Right atrium auricular region (tissue), 2 donors: Measurements from ENCODE around the gene GRID2IP. TPM values are rescaled to one million over a fixed set of nuclear protein-coding genes. Genes with fewer than 3 reads are reported as not detected.

ENCODE experiments used
- DNase-seq: peaks from one replicate; pipeline ENCODE4 v3.0.0-alpha.2; 2019; ENCODE audit warnings: low spot score
- H3K27ac ChIP-seq, 2 donors: fragments of 200-600 bp; sonication (generic); 1 replicate in 1 of 2; 2 replicates in 1 of 2; pipeline ENCODE4 v1.5.1; 2016 to 2019
- H3K27me3 ChIP-seq, 2 donors: fragments of 200-600 bp; sonication (generic); one replicate each; pipeline versions ENCODE4 v1.5.1 to v1.6.0; 2017 to 2019
- H3K36me3 ChIP-seq: fragments of 200-600 bp; sonication (generic); one replicate; pipeline ENCODE4 v1.5.1; 2016
- H3K4me1 ChIP-seq, 2 donors: fragments of 200-600 bp; sonication (generic); one replicate each; pipeline versions ENCODE4 v1.5.1 to v1.6.0; 2017 to 2019
- H3K4me3 ChIP-seq, 2 donors: fragments of 200-600 bp; sonication (generic); 1 replicate in 1 of 2; 2 replicates in 1 of 2; pipeline ENCODE4 v1.5.1; 2017 to 2019; ENCODE audit warnings: mild to moderate bottlenecking in 1 of 2, moderate library complexity in 1 of 2
- H3K9me3 ChIP-seq, 2 donors: fragments of 200-600 bp; sonication (generic); one replicate each; pipeline ENCODE4 v1.5.1; 2019
- total RNA-seq, 2 donors: library from RNA; depleted of rRNA; stranded (reverse); fragments of >200 nt; gene quantifications; one replicate each; pipeline ENCODE4 v1.1.0, GENCODE V29; 2016
- TF ChIP-seq, protein P1 (sequence below), 2 donors: fragments of 200-600 bp; sonication (generic); IDR thresholded peaks; one replicate each; pipeline ENCODE4 v1.5.1; 2019; ENCODE audit warnings: antibody characterized with exemption in 2 of 2

Gene GRID2IP
- total RNA-seq, 2 donors from 2014 or later = 0.28 TPM; not detected in 1

DNA sequence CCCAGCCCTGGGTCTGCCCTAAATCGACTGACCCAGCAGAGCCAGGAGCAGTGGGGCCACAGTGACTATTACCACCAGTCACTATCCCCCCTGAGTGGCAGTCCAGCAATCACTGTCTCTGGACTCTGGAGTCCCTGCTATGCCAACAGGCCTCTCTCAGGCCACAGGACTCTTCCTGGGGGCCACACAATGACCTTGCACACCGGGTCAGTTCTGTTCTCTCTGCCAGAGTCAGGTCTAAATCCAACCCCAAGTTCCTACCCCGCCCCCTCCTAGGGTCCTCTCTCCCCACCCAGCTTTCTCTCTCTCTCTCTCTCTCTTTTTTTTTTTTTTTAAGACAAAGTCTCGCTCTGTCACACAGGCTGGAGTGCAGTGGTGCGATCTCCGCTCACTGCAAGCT is 21.6 kb downstream of the GRID2IP start:
- TF ChIP-seq, protein P1, sequence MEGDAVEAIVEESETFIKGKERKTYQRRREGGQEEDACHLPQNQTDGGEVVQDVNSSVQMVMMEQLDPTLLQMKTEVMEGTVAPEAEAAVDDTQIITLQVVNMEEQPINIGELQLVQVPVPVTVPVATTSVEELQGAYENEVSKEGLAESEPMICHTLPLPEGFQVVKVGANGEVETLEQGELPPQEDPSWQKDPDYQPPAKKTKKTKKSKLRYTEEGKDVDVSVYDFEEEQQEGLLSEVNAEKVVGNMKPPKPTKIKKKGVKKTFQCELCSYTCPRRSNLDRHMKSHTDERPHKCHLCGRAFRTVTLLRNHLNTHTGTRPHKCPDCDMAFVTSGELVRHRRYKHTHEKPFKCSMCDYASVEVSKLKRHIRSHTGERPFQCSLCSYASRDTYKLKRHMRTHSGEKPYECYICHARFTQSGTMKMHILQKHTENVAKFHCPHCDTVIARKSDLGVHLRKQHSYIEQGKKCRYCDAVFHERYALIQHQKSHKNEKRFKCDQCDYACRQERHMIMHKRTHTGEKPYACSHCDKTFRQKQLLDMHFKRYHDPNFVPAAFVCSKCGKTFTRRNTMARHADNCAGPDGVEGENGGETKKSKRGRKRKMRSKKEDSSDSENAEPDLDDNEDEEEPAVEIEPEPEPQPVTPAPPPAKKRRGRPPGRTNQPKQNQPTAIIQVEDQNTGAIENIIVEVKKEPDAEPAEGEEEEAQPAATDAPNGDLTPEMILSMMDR (IDR thresholded peaks at IDR 0.05) = no peak
- H3K36me3 ChIP-seq = no peaks in the 10 kb centered on the region
- peaks cover 0 to 17% of the 10 kb centered on the region in 2 donors for H3K4me1 ChIP-seq
- DNase-seq = no peak
- H3K27ac ChIP-seq = no peak overlapping the region
- H3K4me3 ChIP-seq = no peak overlapping the region
- H3K27me3 ChIP-seq = peaks cover 0 to 9% of the 10 kb centered on the region in 2 donors
- H3K9me3 ChIP-seq = no peaks in the 10 kb centered on the region

DNA sequence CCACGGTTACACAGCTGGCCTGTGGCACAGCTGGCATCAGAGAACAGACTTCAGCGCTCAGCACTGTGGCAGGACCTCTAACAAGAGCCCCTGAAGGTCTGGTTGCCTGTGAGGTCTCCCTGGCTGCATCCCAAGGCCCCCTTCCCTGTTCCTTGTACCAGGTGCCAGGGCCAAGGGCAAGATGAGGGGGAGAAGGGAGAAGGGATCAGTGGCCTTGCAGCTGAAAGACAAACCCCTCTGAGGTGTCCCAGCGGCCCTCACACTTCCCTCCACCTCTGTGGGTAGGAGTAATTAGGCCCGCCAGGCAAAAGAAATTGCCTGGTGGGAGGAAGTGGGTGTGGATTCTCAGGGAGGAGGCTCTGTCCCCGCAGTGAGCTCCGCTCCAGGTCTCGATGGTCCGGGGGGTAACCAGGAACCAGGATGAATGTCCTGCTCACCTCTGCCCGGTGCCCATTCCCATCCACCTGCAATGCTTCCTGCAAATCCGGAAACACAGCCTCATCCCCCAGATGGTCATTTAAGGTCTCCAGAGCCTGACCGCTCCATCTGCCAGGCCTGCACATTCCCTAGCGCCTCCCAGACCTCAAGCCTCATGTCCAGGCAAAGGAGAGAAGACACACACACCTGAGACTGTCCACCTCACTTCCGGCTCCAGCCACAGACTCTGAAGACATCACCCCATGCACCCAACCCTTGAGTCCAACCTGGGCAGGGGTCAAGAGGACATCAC is 22.7 kb downstream of the GRID2IP start:
- Histone ChIP-seq H3K9me3 (no peaks in the 10 kb centered on the region), H3K36me3 (no peaks in the 10 kb centered on the region), H3K4me1 (peaks cover 0 to 17% of the 10 kb centered on the region in 2 donors), H3K27ac (no peak overlapping the region), H3K27me3 (peaks cover 0 to 9% of the 10 kb centered on the region in 2 donors), H3K4me3 (no peak overlapping the region)
- DNase-seq = no peak
- TF ChIP-seq, protein P1 (IDR thresholded peaks at IDR 0.05) = no peak

DNA sequence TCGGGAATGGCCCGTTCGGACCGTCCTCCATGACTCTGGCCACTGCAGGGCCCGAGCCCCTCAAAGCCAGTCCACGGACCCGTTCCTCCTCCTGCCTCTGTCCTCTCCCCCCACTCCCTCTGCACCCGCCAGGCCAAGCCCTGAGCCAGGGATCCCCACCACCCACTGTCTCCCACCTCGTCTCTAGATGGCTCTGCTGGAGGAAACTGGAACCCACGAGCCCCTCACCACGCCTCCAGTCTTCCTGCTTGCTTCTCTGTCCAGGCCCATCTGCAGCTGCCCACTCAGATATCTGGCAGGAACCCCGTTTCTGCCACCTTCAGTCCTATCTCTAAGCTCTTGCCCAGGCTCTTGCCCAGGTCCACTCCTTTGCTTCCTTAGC is 24.3 kb downstream of the GRID2IP start:
- Histone ChIP-seq H3K9me3 (no peaks in the 10 kb centered on the region), H3K27me3 (peaks cover 0 to 9% of the 10 kb centered on the region in 2 donors), H3K36me3 (no peaks in the 10 kb centered on the region), H3K4me3 (peak overlapping the region; percentile 30 to 44), H3K27ac (no peak overlapping the region), H3K4me1 (peaks cover 0 to 17% of the 10 kb centered on the region in 2 donors)
- TF ChIP-seq, protein P1 (IDR thresholded peaks at IDR 0.05) = no peak
- no peak for DNase-seq

DNA sequence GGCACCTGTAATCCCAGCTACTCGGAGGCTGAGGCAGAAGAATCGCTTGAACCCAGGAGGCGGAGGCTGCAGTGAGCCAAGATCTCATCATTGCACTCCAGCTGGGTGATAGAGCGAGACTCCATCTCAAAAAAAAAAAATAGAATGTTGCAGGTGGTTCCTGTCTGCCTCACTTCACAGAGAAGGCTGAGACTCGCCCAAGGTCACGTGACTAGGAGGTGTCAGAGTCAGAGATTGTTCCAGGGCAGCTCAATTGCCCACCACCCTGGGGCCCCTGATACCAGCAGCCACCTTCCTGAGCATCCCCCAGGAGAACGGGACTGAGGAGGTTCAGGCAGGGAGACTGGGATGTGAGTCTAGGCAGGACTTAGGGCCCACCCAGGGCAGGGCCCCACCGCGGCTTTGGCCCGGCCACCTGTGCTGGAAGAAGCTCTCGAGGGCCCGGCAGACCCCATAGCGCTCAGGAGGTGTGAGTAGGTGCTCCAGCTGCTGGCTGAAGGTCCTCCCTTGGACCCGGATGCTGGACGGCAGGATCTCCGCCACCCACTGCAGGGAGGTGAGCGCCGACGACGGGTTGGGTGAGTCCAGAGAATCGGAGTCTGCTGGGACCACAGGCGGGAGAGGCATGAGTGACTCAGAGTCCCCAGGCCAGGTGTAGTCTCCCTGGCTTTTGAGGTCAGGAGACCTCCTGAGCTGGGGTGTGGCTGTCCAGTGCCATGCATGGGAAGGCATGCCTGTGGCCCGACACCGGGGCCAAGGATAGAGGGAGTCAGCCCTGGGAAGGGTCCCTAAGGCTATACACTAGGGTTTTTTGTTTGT is 30.9 kb downstream of the GRID2IP start:
- Histone ChIP-seq H3K27me3 (no peaks in the 10 kb centered on the region), H3K27ac (no peak overlapping the region), H3K36me3 (no peaks in the 10 kb centered on the region), H3K4me3 (no peak overlapping the region), H3K9me3 (no peaks in the 10 kb centered on the region), H3K4me1 (peaks cover 0 to 4% of the 10 kb centered on the region in 2 donors)
- TF ChIP-seq, protein P1 (IDR thresholded peaks at IDR 0.05) = no peak
- DNase-seq = no peak

DNA sequence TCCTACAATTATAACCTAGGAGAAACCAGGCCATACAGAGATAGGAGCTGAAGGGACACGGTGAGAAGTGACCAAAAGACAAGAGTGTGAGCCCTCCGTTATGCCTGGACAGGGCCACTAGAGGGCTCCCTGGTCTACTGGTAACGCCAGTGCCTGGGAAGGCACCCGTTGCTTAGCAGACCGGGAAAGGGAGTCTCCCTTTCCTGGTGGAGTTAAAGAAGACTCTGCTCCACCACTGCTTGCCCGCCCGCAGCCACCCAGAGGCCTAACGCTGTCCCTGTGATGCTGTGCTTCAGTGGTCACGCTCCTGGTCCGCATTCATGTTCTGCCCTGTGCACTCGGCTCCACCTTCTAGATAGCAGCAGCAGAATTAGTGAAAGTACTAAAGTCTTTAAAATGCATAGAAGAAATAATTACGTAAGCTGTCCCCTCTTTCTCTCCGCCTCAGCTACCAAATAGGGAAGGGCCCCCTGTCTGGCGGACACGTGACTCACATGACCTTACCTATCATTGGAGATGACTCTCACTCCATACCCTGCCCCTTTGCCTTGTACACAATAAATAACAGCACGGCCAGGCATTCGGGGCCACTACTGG is 34.8 kb downstream of the GRID2IP start:
- H3K27ac ChIP-seq = no peak overlapping the region
- H3K4me1 ChIP-seq = peaks cover 0 to 4% of the 10 kb centered on the region in 2 donors
- no peak overlapping the region for H3K4me3 ChIP-seq
- no peaks in the 10 kb centered on the region for H3K36me3 ChIP-seq
- TF ChIP-seq, protein P1 (IDR thresholded peaks at IDR 0.05) = peak; percentile 82 to 89
- no peaks in the 10 kb centered on the region for H3K27me3 ChIP-seq
- DNase-seq = peak; percentile 81
- H3K9me3 ChIP-seq = no peaks in the 10 kb centered on the region
